NCI-H774 (cell line): ENCODE measurements around the gene WAC.
A peak's percentile ranks its signal among the peaks of the same experiment; 100 is the strongest.
"Not testable (repeated sequence)": the region's sequence is repeated elsewhere in the genome, so short reads cannot be mapped to it uniquely, and the experiment has no call there.

ENCODE experiments used
- DNase-seq: peaks from one replicate; lab custom pipeline; 2025; lab: John Stamatoyannopoulos, UW

The WAC gene

GRCh38 chr10:28566458-28567015 lies 33.6 kb downstream of the WAC start:
- DNase-seq = no peak

- peak; percentile 4 for DNase-seq
These were observed 36.7 kb downstream of the WAC start for GRCh38 chr10:28569506-28570159.

DNA sequence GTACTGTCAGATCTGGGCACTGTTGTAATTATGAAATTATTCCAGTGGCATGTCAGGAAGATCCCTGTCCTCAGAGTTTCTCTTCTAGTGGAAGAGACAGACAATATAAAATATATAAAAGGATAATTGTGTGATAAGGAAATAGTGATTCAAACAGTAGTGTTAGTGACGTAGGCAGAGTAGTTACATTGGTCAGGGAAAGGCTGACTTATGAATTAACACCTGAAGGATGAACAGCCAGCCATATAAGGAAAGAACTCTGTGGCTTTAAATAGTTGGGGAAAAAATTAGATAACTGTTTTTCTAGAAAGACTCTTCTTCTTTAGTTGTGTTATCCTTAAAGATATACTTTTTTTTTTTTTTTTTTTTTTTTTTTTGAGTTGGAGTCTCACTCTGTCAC lies 37.7 kb downstream of the WAC start:
- no peak for DNase-seq

DNA sequence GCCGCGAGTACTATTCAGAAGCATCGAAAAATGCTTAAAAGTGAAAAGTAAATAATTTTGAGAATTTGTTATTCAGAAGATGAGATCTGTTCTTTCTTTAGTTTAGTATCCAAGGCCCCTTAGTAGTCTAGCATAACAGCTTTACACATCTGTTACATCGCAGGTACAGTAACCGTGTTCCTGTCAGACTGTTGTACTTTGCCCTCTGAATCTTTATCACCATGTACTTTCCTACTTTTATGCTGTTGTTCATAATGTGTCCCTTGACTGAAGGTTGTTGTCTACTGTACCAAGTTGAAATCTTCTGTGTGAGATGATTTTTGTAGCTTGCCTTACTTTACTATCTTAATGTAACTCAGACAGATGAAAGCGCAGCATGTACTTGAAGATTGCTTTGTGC lies 38.3 kb downstream of the WAC start:
- DNase-seq = no peak

DNA sequence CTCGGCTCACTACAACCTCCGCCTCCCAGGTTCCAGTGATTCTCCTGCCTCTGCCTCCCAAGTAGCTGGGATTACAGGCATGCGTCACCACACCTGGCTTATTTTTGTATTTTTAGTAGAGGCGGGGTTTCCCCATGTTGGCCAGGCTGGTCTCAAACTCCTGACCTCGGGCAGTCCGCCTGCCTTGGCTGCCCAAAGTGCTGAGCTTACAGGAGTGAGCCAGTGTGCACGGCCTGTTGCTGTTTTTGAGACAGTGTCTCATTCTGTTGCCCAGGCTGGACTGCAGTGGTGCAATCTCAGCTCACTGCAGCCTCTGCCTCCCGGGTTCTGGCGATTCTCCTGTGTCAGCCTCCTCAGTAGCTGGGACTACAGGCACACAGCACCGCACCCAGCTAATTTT lies 41.3 kb downstream of the WAC start:
- DNase-seq = not testable (repeated sequence)

GRCh38 chr10:28575852-28576251 lies 42.9 kb downstream of the WAC start:
- DNase-seq = no peak

DNA sequence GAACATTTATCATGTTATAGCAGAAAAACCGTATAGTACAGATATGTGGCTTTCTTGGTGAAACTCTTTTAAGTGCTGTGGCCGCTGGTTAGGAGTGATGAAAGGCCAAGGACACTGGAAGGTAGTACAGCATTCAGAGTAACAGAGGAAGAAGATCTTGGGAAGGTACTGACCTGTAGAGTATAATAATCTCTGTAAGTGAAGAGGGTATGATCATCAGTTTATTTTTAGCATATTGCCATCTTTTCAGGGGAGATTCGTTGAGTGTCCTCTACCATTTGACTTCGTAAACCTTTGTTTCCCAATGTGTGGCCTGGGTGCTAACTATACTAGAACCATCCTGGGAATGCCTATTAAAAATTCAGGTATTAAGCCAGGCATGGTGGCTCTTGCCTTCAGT lies 44.6 kb downstream of the WAC start:
- DNase-seq = no peak

DNA sequence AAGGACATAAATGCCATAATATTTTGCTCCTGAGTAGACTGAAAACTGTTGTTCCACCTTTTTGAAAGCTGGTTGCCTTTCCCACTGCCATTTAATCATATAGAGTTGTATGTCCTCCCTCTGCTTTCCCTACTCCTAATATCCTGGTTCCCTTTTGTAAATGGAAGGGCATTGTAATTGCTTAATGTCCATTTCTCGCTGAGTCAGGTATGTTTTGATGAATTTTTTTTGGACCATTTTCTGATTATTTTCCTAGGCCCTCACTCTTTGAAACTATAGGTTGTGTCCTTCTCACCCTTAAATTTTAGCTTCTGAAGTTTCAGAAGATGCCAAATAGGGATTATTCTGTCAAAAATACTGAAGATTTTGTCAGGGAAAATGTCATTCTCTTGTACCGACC lies 45.5 kb downstream of the WAC start:
- DNase-seq = no peak

DNA sequence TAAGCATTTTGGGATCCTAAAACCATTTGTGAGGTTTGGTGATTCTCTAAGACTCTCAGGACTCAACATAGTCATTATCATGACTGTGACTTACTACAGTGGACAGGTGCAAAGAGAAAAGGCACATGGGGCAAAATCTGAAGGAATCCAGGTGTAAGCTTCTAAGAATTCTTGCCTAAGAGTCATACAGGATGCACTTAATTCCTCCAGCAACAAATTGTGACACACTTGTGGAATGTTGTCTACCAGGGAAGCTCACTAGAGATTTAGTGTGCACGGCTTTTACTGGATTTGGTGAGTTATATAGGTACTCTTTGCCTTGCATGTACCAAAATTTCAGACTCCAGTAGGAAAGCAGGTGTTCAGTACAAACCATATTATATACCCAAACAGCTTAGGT lies 47.9 kb downstream of the WAC start:
- DNase-seq = no peak

DNA sequence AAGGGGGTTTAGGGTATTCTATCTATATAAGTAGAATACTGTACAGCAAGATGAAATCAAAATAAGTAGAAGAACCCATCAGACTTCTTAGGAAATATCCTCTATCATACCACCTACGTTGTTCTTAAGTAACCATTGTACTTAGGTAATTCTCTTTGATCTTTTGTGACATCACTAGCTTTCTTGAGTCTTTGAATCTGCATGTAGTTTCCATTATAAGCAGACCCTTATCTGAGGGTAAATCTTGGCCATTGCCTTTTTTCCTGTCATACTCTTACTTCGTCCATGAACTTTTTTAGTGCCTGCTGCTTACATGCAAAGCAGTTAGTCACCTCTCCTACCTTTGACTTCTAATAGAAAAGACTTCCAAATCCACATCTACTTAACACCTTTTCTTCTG lies 49.0 kb downstream of the WAC start:
- DNase-seq = no peak

- DNase-seq = no peak
These were observed 52.2 kb downstream of the WAC start for GRCh38 chr10:28585076-28585475.

- no peak for DNase-seq
These were observed 53.3 kb downstream of the WAC start for GRCh38 chr10:28586176-28586575.

- DNase-seq = no peak
These were observed 54.5 kb downstream of the WAC start for GRCh38 chr10:28587270-28587969.

DNA sequence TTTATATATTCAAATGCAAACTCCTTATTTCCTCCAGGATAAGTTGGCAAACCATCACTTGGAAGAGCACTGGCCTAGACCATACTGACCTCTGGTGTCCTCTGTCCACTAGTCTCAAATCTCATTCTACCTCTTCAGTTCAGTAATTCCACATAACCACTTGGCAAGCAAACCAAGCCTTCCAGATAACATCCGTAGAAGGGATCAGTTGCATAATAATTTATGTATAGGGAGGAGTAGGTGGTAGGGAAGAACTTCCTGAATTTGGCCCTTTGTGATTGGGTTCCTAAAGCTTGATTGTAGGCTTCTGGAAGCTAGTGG lies 55.0 kb downstream of the WAC start:
- DNase-seq = no peak

DNA sequence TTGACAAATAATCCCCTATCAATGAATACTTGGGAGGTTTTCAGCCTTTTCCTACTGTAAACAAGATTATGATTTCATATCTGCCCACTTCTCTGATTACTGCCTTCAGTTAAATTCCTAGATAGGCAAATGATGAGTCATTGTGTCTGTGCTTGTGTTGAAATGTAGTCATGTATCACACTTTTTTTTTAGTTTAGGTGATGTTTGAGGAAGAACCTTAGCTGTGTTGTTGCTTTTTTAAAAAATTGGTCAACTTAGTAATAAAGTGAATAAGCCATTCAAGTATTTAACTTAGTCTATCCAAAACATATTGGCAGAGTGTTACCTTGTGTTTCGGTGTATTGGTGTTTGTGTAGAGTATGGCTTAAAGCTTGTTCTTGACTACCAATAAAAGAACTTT lies 60.0 kb downstream of the WAC start:
- DNase-seq = no peak

- DNase-seq = no peak
These were observed 60.9 kb downstream of the WAC start for GRCh38 chr10:28593811-28594210.

- no peak for DNase-seq
These were observed 61.5 kb downstream of the WAC start for GRCh38 chr10:28594406-28594805.

DNA sequence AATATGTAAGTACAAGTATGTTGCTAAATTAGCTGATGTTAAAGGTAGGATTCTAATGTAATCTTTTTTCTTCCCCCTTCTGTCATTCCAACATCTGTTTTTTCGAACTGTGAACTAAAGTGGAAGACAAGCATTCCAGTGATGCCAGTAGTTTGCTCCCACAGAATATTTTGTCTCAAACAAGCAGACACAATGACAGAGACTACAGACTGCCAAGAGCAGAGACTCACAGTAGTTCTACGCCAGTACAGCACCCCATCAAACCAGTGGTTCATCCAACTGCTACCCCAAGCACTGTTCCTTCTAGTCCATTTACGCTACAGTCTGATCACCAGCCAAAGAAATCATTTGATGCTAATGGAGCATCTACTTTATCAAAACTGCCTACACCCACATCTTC lies 62.7 kb downstream of the WAC start:
- no peak for DNase-seq

- no peak for DNase-seq
These were observed 67.1 kb downstream of the WAC start for GRCh38 chr10:28600056-28600455.

DNA sequence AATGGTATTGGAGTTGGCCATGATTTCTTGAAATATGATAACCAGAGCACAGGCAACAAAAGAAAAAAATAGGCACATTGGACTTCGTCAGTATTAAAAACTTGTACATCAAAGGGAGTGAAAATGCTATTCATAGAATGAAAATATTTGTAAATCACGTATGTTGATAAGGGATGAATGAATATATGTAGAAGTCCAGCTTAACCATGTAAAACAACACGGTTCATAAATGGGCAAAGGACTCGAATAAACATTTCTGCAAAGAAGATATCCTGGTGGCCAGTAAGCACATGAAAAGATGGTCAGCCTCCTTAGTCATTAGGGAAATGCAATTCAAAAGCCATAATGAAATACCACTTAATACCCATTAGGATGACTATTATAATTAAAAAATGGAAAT lies 68.1 kb downstream of the WAC start:
- DNase-seq = no peak

DNA sequence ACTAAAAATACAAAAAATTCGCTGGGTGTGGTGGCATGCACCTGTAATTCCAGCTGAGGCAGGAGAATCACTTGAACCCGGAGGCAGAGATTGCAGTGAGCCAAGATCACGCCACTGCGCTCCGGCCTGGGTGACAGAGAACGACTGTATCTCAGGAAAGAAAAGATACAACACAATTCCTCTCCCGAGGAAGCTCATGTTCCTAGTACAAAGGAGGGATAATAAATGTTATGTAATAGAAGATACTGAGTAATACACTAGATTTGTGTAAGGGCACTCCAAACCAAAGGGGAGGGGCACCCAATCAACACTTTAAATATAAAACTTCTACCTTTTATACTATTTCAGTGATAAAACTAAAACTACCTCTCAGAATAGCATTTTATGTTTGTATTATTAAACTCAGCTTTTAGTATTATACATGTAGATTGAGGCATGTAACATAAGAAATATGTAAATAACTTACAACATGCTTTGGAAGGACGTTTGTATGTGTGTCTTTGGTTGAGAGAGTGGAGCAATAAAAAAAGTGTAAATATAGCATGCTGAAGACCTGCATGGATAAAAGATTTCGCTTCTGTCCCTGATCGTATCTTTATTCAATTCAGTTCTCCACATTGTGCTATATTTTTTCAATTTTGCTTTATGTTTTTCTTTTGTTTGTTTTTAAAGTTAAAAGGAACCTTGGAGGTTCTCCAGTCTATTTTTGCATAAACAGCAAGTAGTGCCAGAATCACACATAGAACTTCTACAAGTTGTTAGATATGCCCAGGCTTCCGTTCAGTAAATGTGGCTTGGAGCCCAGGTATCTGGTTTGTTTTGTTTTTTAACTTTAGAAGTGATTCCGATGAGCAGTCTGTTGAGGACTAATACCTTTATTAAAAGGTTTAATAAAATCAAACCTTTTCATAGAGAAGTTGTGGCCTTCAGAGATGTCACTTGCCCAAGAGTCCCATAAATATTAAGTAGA lies 71.9 kb downstream of the WAC start:
- DNase-seq = no peak

DNA sequence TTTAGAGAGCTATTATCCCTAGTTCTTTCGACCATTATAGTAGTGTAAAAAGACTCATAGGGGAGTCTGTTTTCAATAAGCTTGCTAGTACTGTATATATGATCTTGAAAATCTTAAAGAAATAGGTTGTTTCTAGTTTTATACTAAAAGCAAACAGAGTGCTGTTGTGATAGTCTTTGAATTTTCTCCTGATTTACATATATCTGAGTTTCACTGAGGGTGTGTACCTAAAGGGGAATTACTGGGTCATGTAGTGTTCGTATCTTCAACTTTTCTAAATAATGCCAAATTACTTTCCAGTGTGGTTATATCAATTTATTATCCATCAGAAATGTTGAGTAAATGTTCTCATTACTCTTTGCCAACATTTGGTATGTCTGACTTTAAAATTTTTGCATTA lies 73.7 kb downstream of the WAC start:
- no peak for DNase-seq

GRCh38 chr10:28609636-28610035 lies 76.7 kb downstream of the WAC start:
- DNase-seq = not testable (repeated sequence)
